IMR-90 (cell line): Measurements from ENCODE around the gene DCLRE1C. TPM values are rescaled to one million over a fixed set of nuclear protein-coding genes. Genes with fewer than 3 reads are reported as not detected.

Experiments
- ATAC-seq: fragments of 200-7000 bp; cut with Tn5 transposase; 2 replicates; pipeline ENCODE4 v1.9.1; 2020; ENCODE audit warnings: low read depth, mild to moderate bottlenecking, moderate library complexity
- BruUV-seq: library from RNA; stranded (reverse); fragments of 400-500 nt; replicated peaks from 2 replicates; lab custom pipeline; 2021; lab: Mats Ljungman, UMichigan
- CTCF ChIA-PET: fragments of 300-600 bp; formaldehyde crosslinking; extraction: SDS; loops from one replicate; lab custom pipeline; 2021; ENCODE audit warnings: antibody characterized with exemption; lab: Yijun Ruan, JAX
- POLR2A ChIA-PET: fragments of 300-600 bp; sonication (Branson Sonifier 250); formaldehyde crosslinking; loops from one replicate; lab custom pipeline; 2022; ENCODE audit warnings: antibody characterized with exemption; ENCODE audit not compliant: unreplicated experiment; lab: Charles Lee
- DNase-seq: peaks from one replicate; pipeline ENCODE4 v3.0.0; 2013
- H2AFZ ChIP-seq: replicated peaks from 2 replicates; pipeline ENCODE3; 2013; ENCODE audit warnings: low read length, mild to moderate bottlenecking; ENCODE audit not compliant: poor library complexity
- H2AK5ac ChIP-seq: 2 replicates; pipeline ENCODE4 v1.6.1; 2013; ENCODE audit warnings: low read depth, low read length, inconsistent platforms
- H2AK9ac ChIP-seq: replicated peaks from 2 replicates; pipeline ENCODE3; 2013; ENCODE audit warnings: mild to moderate bottlenecking, low read depth, low read length, moderate library complexity; ENCODE audit not compliant: poor library complexity
- H2BK120ac ChIP-seq: 2 replicates; pipeline ENCODE4 v1.6.1; 2013; ENCODE audit warnings: low read depth, low read length, inconsistent platforms
- H2BK15ac ChIP-seq: 3 replicates; pipeline ENCODE4 v1.6.1; 2013; ENCODE audit warnings: low read depth, low read length, inconsistent platforms
- H2BK20ac ChIP-seq: 2 replicates; pipeline ENCODE4 v1.6.1; 2013; ENCODE audit warnings: low read depth, mild to moderate bottlenecking, inconsistent platforms, low read length, moderate library complexity
- H2BK5ac ChIP-seq: 2 replicates; pipeline ENCODE4 v1.6.1; 2013; ENCODE audit warnings: mild to moderate bottlenecking, low read depth, low read length, inconsistent platforms; ENCODE audit not compliant: poor library complexity, severe bottlenecking
- H3K14ac ChIP-seq: replicated peaks from 2 replicates; pipeline ENCODE4 v1.6.1; 2013; ENCODE audit warnings: low read depth, low read length, inconsistent platforms
- H3K18ac ChIP-seq: 2 replicates; pipeline ENCODE4 v1.6.1; 2013; ENCODE audit warnings: low read depth, low read length, control low read depth
- H3K23ac ChIP-seq: 2 replicates; pipeline ENCODE4 v1.6.1; 2013; ENCODE audit warnings: low read depth, low read length, inconsistent platforms
- H3K27ac ChIP-seq: 2 replicates; pipeline ENCODE4 v1.5.1; 2013; ENCODE audit warnings: mild to moderate bottlenecking, control low read depth, low read length; ENCODE audit not compliant: insufficient read depth
- H3K27me3 ChIP-seq: 2 replicates; pipeline ENCODE4 v1.6.1; 2013; ENCODE audit warnings: low read length; ENCODE audit not compliant: control insufficient read depth, insufficient read depth
- H3K36me3 ChIP-seq: 2 replicates; pipeline ENCODE4 v1.6.1; 2013; ENCODE audit warnings: low read length, mixed read lengths; ENCODE audit not compliant: control insufficient read depth, insufficient read depth
- H3K4ac ChIP-seq: 2 replicates; pipeline ENCODE4 v1.6.1; 2013; ENCODE audit warnings: low read depth, low read length, inconsistent platforms
- H3K4me1 ChIP-seq: 2 replicates; pipeline ENCODE4 v1.6.1; 2013; ENCODE audit warnings: low read length, mixed read lengths; ENCODE audit not compliant: control insufficient read depth, insufficient read depth
- H3K4me2 ChIP-seq: 2 replicates; pipeline ENCODE4 v1.6.1; 2013; ENCODE audit warnings: low read depth, mild to moderate bottlenecking, control low read depth, low read length, moderate library complexity
- H3K4me3 ChIP-seq: 2 replicates; pipeline ENCODE4 v1.5.1; 2013; ENCODE audit warnings: low read depth, mild to moderate bottlenecking, control low read depth, low read length, moderate library complexity; ENCODE audit not compliant: insufficient read depth
- H3K56ac ChIP-seq: 2 replicates; pipeline ENCODE4 v1.6.1; 2013; ENCODE audit warnings: low read length, inconsistent platforms; ENCODE audit not compliant: insufficient read depth; ENCODE audit errors: extremely low read depth
- H3K79me1 ChIP-seq, 2 experiments: 2 replicates each; pipeline ENCODE4 v1.6.1; 2013; ENCODE audit warnings: low read length in 2 of 2, inconsistent platforms in 1 of 2, low read depth in 1 of 2
- H3K9ac ChIP-seq: 2 replicates; pipeline ENCODE4 v1.6.1; 2013; ENCODE audit warnings: low read depth, low read length, control low read depth
- H3K9me1 ChIP-seq: 2 replicates; pipeline ENCODE4 v1.6.1; 2013; ENCODE audit warnings: low read length, inconsistent platforms; ENCODE audit not compliant: insufficient read depth
- H3K9me3 ChIP-seq: 2 replicates; pipeline ENCODE4 v1.6.1; 2013; ENCODE audit warnings: low read length; ENCODE audit not compliant: control insufficient read depth, insufficient read depth
- H4K20me1 ChIP-seq: 2 replicates; pipeline ENCODE4 v1.6.1; 2013; ENCODE audit warnings: low read length, inconsistent platforms; ENCODE audit not compliant: insufficient read depth
- H4K5ac ChIP-seq: 2 replicates; pipeline ENCODE4 v1.6.1; 2013; ENCODE audit warnings: mild to moderate bottlenecking, low read depth, low read length, control low read depth
- H4K8ac ChIP-seq, 2 experiments: 2 replicates each; pipeline ENCODE4 v1.6.1; 2013; ENCODE audit warnings: low read depth in 2 of 2, low read length in 2 of 2, control low read depth in 1 of 2, inconsistent platforms in 1 of 2
- H4K91ac ChIP-seq: 2 replicates; pipeline ENCODE4 v1.6.1; 2013; ENCODE audit warnings: low read depth, low read length, inconsistent platforms; ENCODE audit not compliant: insufficient read depth
- CHD1 ChIP-seq: IDR thresholded peaks from 2 replicates; pipeline ENCODE4 v1.6.1; 2012; ENCODE audit warnings: low read depth, low read length, improper control_type of control experiment
- FOS ChIP-seq: fragments of 150-350 bp; IDR thresholded peaks from 2 replicates; pipeline ENCODE4 v1.6.1; 2016; ENCODE audit warnings: low read depth, low read length
- MAFK ChIP-seq: IDR thresholded peaks from 2 replicates; pipeline ENCODE4 v1.6.1; 2012; ENCODE audit warnings: low read depth, low read length, improper control_type of control experiment
- POLR2A ChIP-seq: IDR thresholded peaks from 2 replicates; pipeline ENCODE4 v1.6.1; 2012; ENCODE audit warnings: mild to moderate bottlenecking, low read depth, low read length
- SMC3 ChIP-seq: fragments of 150-350 bp; IDR thresholded peaks from 2 replicates; pipeline ENCODE4 v1.6.1; 2016; ENCODE audit warnings: low read depth, mild to moderate bottlenecking, antibody characterized with exemption, low read length, moderate library complexity
- WGBS, 2 experiments: methylation state at CpG; one replicate each; pipeline versions ENCODE4 v1.1.5 to v1.1.7; 2013; ENCODE audit warnings: missing lambda C conversion rate in 2 of 2; ENCODE audit not compliant: insufficient read length in 1 of 2; ENCODE audit errors: extremely low coverage in 2 of 2; 5-methylcytosine and 5-hydroxymethylcytosine counted together
- dilution Hi-C: fragments of 300-500 bp; cut with HindIII; formaldehyde crosslinking; loops from one replicate; pipeline ENCODE4 v1.14.3; 2018; ENCODE audit warnings: low sequenced_read_pairs; ENCODE audit not compliant: unreplicated experiment
- in situ Hi-C: fragments of 300-500 bp; cut with MboI; formaldehyde crosslinking; loops from 3 replicates; pipeline ENCODE4 v1.14.3; 2019; ENCODE audit warnings: low sequenced_read_pairs, inconsistent platforms, mixed read lengths
- intact Hi-C: fragments of 100-400 bp; cut with micrococcal nuclease; formaldehyde crosslinking; loops from 2 replicates; pipeline ENCODE4 v1.10.0; 2022
- polyA plus RNA-seq, 3 experiments: library from polyadenylated mRNA; depleted of rRNA; stranded (reverse); fragments of >200 nt; gene quantifications; 2 replicates each; pipeline ENCODE4 v1.2.3, GENCODE V29; 2012; ENCODE audit warnings: low replicate concordance in 1 of 3
- total RNA-seq: library from RNA; depleted of rRNA; stranded (reverse); fragments of >200 nt; gene quantifications from 2 replicates; pipeline ENCODE4 v1.2.3, GENCODE V29; 2012

The DCLRE1C gene
- total and polyA plus RNA-seq, 2 of the 4 experiments (the other 2 are of a cell fraction), result 2.9 to 8.1 TPM

DNA sequence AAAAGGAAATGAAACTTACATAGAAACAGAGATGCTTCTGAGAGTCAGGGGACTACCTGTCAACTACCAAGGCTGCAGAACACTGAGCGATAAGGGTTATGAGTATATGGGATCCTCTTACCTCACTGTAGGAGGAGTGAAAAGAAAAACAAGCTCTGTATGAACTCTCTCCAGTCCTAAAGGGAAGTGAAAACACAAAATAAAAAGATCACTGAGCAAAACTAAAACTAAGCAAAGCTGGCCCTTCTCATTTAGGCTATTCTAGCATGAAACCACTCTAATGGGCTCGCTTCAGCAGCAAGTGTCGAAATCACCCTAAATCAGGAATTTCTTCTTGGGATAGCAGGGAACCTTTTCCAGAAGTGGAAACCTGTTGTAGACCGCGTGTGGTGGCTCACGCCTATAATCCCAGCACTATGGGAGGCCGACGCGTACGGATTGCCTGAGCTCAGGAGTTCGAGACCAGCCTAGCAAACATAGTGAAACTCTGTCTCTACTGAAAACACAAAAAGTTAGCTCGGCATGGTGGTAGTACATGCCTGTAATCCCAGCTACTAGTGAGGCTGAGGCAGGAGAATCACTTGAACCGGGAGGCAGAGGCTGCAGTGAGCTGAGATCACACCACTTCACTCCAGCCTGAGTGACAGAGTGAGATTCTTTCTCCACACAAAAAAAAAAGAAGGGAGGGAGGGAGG is 27.0 kb downstream of the DCLRE1C start:
- Histone ChIP-seq H2BK120ac (no peak overlapping the region), H3K23ac (no peak overlapping the region), H4K5ac (no peak overlapping the region), H4K91ac (no peak overlapping the region), H3K4me3 (no peak overlapping the region), H2BK5ac (no peak overlapping the region), H2AK5ac (no peak overlapping the region), H3K4me1 (no peaks in the 10 kb centered on the region), H4K20me1 (no peaks in the 10 kb centered on the region), H2AK9ac (no peak overlapping the region), H3K9me3 (no peaks in the 10 kb centered on the region), H3K9ac (no peak overlapping the region), H3K36me3 (peaks cover 39% of the 10 kb centered on the region), H3K27ac (no peak overlapping the region), H2AFZ (no peak overlapping the region), H4K8ac (no peak overlapping the region), H2BK15ac (no peak overlapping the region), H3K9me1 (peaks cover 8% of the 10 kb centered on the region), H3K56ac (no peak overlapping the region), H3K4ac (no peak overlapping the region), H3K18ac (no peak overlapping the region), H3K14ac (no peak overlapping the region), H2BK20ac (no peak overlapping the region), H3K27me3 (no peaks in the 10 kb centered on the region), H3K79me1 (peaks cover 4 to 7% of the 10 kb centered on the region in 2 experiments; a peak in 1 of 4 replicates), H3K4me2 (no peak overlapping the region)
- in situ Hi-C loops (no loop called here), dilution Hi-C loops (no loop called here), intact Hi-C loops (no loop called here)
- TF ChIP-seq POLR2A (no peak), FOS (no peak), CHD1 (no peak), SMC3 (no peak), MAFK (no peak)
- ChIA-PET POLR2A (no interaction called here), CTCF (no interaction called here)
- WGBS, 2 experiments, result 86% methylated on average over 4 of the region's 13 CpGs; no CpG with 5 or more reads in 1 of the 2 experiments
- no peak for ATAC-seq
- no peak for DNase-seq
- BruUV-seq, result no TSS peak
